ENCODE data around the gene RNF213.
"Not testable (repeated sequence)": the region's sequence is repeated elsewhere in the genome, so short reads cannot be mapped to it uniquely, and the experiment has no call there.

- not testable (repeated sequence) for TF ChIP-seq GABPB1, JUN (CRISPR knock-in tag; IDR thresholded peaks at IDR 0.05)
These were observed 16.2 kb upstream of the RNF213 start for GRCh38 chr17:80244448-80244847.

All from WTC11 (cell line).